ENCODE results near the gene PTPN13. TPM values are rescaled to one million over a fixed set of nuclear protein-coding genes. Genes with fewer than 3 reads are reported as not detected.

The PTPN13 gene
- total RNA-seq, 3 donors from 2014 or later (not counting 1 experiment from before 2014, with no cell fraction given): 0.20 to 2.4 (median 0.40) TPM

DNA sequence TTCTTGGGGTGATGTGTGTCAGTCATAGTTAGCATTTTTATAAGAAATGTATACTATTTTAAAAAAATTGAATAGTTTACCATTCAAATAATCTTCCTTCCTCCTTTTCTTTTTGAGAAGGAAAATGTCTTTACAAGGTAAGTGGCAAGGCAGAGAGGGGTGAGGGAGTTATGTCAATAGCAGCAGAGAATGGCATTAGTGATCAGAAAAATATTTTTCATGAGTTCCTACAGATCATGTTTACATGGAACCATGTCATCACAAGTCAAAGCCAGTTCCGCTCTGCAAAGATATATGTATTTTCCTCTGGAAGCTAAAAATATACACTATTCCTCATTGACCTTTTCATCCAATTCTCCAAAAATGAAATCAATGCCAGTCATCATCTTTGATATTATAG, 67.3 kb downstream of the PTPN13 start:
- intact Hi-C loops (cut with micrococcal nuclease): no loop called here
- Histone ChIP-seq H3K27me3 (ENCODE audit: control insufficient read depth, insufficient read depth, low read length) (no peaks in the 10 kb centered on the region), H3K4me3 (ENCODE audit: low read length) (no peak overlapping the region), H3K9me3 (ENCODE audit: control insufficient read depth, insufficient read depth, low read length) (no peaks in the 10 kb centered on the region), H3K27ac (ENCODE audit: low read length) (no peak overlapping the region), H3K36me3 (ENCODE audit: control insufficient read depth, insufficient read depth, low read length) (no peaks in the 10 kb centered on the region), H3K4me1 (ENCODE audit: control insufficient read depth, insufficient read depth, low read length) (no peaks in the 10 kb centered on the region)
- 91% methylated on average over 1 of the region's 1 CpG for WGBS (ENCODE audit: insufficient coverage)
- no peaks in the 10 kb centered on the region for H3K4me1 Mint-ChIP-seq
- no peaks in the 10 kb centered on the region for H3K27me3 Mint-ChIP-seq (ENCODE audit: low read depth in 2 of 2)
- H3K4me3 Mint-ChIP-seq: no peak overlapping the region
- no peak overlapping the region for H3K27ac Mint-ChIP-seq
- H3K9me3 Mint-ChIP-seq: peaks cover 4 to 5% of the 10 kb centered on the region in 2 donors
- DNase-seq: no peak
- H3K36me3 Mint-ChIP-seq: no peaks in the 10 kb centered on the region
- TF ChIP-seq, protein P1, sequence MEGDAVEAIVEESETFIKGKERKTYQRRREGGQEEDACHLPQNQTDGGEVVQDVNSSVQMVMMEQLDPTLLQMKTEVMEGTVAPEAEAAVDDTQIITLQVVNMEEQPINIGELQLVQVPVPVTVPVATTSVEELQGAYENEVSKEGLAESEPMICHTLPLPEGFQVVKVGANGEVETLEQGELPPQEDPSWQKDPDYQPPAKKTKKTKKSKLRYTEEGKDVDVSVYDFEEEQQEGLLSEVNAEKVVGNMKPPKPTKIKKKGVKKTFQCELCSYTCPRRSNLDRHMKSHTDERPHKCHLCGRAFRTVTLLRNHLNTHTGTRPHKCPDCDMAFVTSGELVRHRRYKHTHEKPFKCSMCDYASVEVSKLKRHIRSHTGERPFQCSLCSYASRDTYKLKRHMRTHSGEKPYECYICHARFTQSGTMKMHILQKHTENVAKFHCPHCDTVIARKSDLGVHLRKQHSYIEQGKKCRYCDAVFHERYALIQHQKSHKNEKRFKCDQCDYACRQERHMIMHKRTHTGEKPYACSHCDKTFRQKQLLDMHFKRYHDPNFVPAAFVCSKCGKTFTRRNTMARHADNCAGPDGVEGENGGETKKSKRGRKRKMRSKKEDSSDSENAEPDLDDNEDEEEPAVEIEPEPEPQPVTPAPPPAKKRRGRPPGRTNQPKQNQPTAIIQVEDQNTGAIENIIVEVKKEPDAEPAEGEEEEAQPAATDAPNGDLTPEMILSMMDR (IDR thresholded peaks at IDR 0.05): no peak
- no peak for ATAC-seq

DNA sequence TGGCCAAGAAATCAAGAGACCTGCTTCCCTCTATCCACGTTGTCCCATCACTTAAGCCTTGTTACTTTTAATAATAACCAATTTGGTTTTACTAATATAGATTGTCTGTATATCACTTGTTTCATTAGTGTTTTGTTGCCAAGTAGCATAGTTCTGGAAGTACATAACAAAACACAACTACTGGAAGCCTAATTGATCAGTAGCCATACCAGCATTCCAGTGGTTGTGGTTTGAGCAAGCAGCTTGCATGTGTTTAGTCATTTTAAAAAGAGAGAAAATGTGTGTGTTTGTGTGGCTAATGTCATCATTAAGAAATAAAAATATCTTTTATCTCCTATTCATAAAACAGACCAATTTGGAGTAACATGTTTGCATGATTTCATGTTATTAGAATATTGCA, 70.8 kb downstream of the PTPN13 start:
- Histone ChIP-seq H3K36me3 (ENCODE audit: control insufficient read depth, insufficient read depth, low read length) (no peaks in the 10 kb centered on the region), H3K4me3 (ENCODE audit: low read length) (no peak overlapping the region), H3K27me3 (ENCODE audit: control insufficient read depth, insufficient read depth, low read length) (no peaks in the 10 kb centered on the region), H3K27ac (ENCODE audit: low read length) (no peak overlapping the region), H3K4me1 (ENCODE audit: control insufficient read depth, insufficient read depth, low read length) (no peaks in the 10 kb centered on the region), H3K9me3 (ENCODE audit: control insufficient read depth, insufficient read depth, low read length) (no peaks in the 10 kb centered on the region)
- TF ChIP-seq, protein P1 (IDR thresholded peaks at IDR 0.05): no peak
- intact Hi-C loops (cut with micrococcal nuclease): no loop called here
- WGBS (ENCODE audit: insufficient coverage): no CpG with 5 or more reads among the region's 1 CpG
- Mint-ChIP-seq H3K27me3 (ENCODE audit: low read depth in 2 of 2) (no peaks in the 10 kb centered on the region), H3K4me3 (no peak overlapping the region), H3K36me3 (no peaks in the 10 kb centered on the region), H3K27ac (no peak overlapping the region), H3K9me3 (peaks cover 2 to 5% of the 10 kb centered on the region in 2 donors), H3K4me1 (no peaks in the 10 kb centered on the region)
- DNase-seq (no peak), ATAC-seq (no peak)

GRCh38 chr4:86670298-86670697, 76.2 kb downstream of the PTPN13 start:
- Histone ChIP-seq H3K36me3 (ENCODE audit: control insufficient read depth, insufficient read depth, low read length) (no peaks in the 10 kb centered on the region), H3K4me3 (ENCODE audit: low read length) (no peak overlapping the region), H3K27me3 (ENCODE audit: control insufficient read depth, insufficient read depth, low read length) (no peaks in the 10 kb centered on the region), H3K27ac (ENCODE audit: low read length) (no peak overlapping the region), H3K4me1 (ENCODE audit: control insufficient read depth, insufficient read depth, low read length) (no peaks in the 10 kb centered on the region), H3K9me3 (ENCODE audit: control insufficient read depth, insufficient read depth, low read length) (no peaks in the 10 kb centered on the region)
- H3K4me3 Mint-ChIP-seq: no peak overlapping the region
- intact Hi-C loops (cut with micrococcal nuclease): no loop called here
- no peaks in the 10 kb centered on the region for H3K36me3 Mint-ChIP-seq
- H3K27me3 Mint-ChIP-seq (ENCODE audit: low read depth in 2 of 2): no peaks in the 10 kb centered on the region
- TF ChIP-seq, protein P1 (IDR thresholded peaks at IDR 0.05): no peak
- H3K27ac Mint-ChIP-seq: no peak overlapping the region
- DNase-seq (no peak), ATAC-seq (no peak)
- peaks cover 2 to 9% of the 10 kb centered on the region in 2 donors for H3K9me3 Mint-ChIP-seq
- no peaks in the 10 kb centered on the region for H3K4me1 Mint-ChIP-seq
- WGBS (ENCODE audit: insufficient coverage): 80% methylated on average over 1 of the region's 1 CpG

GRCh38 chr4:86670756-86671155, 76.6 kb downstream of the PTPN13 start:
- ATAC-seq: no peak
- DNase-seq: no peak
- 100% methylated on average over 2 of the region's 2 CpGs for WGBS (ENCODE audit: insufficient coverage)
- H3K4me3 Mint-ChIP-seq: no peak overlapping the region
- no peaks in the 10 kb centered on the region for H3K27me3 ChIP-seq (ENCODE audit: control insufficient read depth, insufficient read depth, low read length)
- intact Hi-C loops (cut with micrococcal nuclease): no loop called here
- H3K4me1 Mint-ChIP-seq: no peaks in the 10 kb centered on the region
- no peaks in the 10 kb centered on the region for H3K36me3 ChIP-seq (ENCODE audit: control insufficient read depth, insufficient read depth, low read length)
- H3K27ac ChIP-seq (ENCODE audit: low read length): no peak overlapping the region
- H3K27ac Mint-ChIP-seq: no peak overlapping the region
- H3K9me3 ChIP-seq (ENCODE audit: control insufficient read depth, insufficient read depth, low read length): no peaks in the 10 kb centered on the region
- TF ChIP-seq, protein P1 (IDR thresholded peaks at IDR 0.05): no peak
- no peaks in the 10 kb centered on the region for H3K27me3 Mint-ChIP-seq (ENCODE audit: low read depth in 2 of 2)
- H3K4me1 ChIP-seq (ENCODE audit: control insufficient read depth, insufficient read depth, low read length): no peaks in the 10 kb centered on the region
- no peaks in the 10 kb centered on the region for H3K36me3 Mint-ChIP-seq
- H3K4me3 ChIP-seq (ENCODE audit: low read length): no peak overlapping the region
- H3K9me3 Mint-ChIP-seq: peaks cover 2 to 7% of the 10 kb centered on the region in 2 donors

Measured in natural killer cell (primary cell).